Fibroblast of the conjunctiva (primary cell): ENCODE measurements around the gene CDCA3.
"Not testable (repeated sequence)": the region's sequence is repeated elsewhere in the genome, so short reads cannot be mapped to it uniquely, and the experiment has no call there.

Experiments
- DNase-seq: peaks from one replicate; pipeline ENCODE4 v3.0.0-alpha.2; 2010; ENCODE audit warnings: low read depth

Gene CDCA3

GRCh38 chr12:6872073-6873048, 21.3 kb upstream of the CDCA3 start:
- no peak for DNase-seq

GRCh38 chr12:6871052-6871957, 20.2 kb upstream of the CDCA3 start:
- DNase-seq = no peak

GRCh38 chr12:6870304-6870703, 19.2 kb upstream of the CDCA3 start:
- not testable (repeated sequence) for DNase-seq

GRCh38 chr12:6869049-6870021, 18.2 kb upstream of the CDCA3 start:
- DNase-seq = no peak

- DNase-seq = no peak
These were observed 17.3 kb upstream of the CDCA3 start for GRCh38 chr12:6868211-6869048.

GRCh38 chr12:6867413-6868210, 16.5 kb upstream of the CDCA3 start, which contains the start of gene TPI1:
TSS of gene TPI1 (plus strand) at chr12:6867531. CDS start at chr12:6867567, 36 bp downstream.
- peak; percentile 65 for DNase-seq

- DNase-seq = no peak
These were observed 15.9 kb upstream of the CDCA3 start for GRCh38 chr12:6866920-6867412.

- DNase-seq = no peak
These were observed 15.3 kb upstream of the CDCA3 start for GRCh38 chr12:6866163-6866919.

GRCh38 chr12:6865307-6865706, 14.2 kb upstream of the CDCA3 start:
- not testable (repeated sequence) for DNase-seq

GRCh38 chr12:6863586-6864321, 12.7 kb upstream of the CDCA3 start:
- no peak for DNase-seq

- no peak for DNase-seq
These were observed 11.9 kb upstream of the CDCA3 start for GRCh38 chr12:6863033-6863432.

GRCh38 chr12:6861391-6861790, 10.3 kb upstream of the CDCA3 start:
- no peak for DNase-seq

GRCh38 chr12:6860942-6861341, 9.9 kb upstream of the CDCA3 start:
- no peak for DNase-seq

GRCh38 chr12:6860116-6860515, 9.0 kb upstream of the CDCA3 start:
- no peak for DNase-seq

- no peak for DNase-seq
These were observed 7.7 kb upstream of the CDCA3 start for GRCh38 chr12:6858799-6859198.

- DNase-seq = no peak
These were observed 4.2 kb upstream of the CDCA3 start for GRCh38 chr12:6855322-6855721.

GRCh38 chr12:6854036-6854435, 3.0 kb upstream of the CDCA3 start:
- no peak for DNase-seq

- DNase-seq = no peak
These were observed 2.5 kb upstream of the CDCA3 start for GRCh38 chr12:6853626-6854025.
